Measurements from ENCODE around the gene ZNF469.
"Not testable (repeated sequence)": the region's sequence is repeated elsewhere in the genome, so short reads cannot be mapped to it uniquely, and the experiment has no call there.

ZNF469 gene

DNA sequence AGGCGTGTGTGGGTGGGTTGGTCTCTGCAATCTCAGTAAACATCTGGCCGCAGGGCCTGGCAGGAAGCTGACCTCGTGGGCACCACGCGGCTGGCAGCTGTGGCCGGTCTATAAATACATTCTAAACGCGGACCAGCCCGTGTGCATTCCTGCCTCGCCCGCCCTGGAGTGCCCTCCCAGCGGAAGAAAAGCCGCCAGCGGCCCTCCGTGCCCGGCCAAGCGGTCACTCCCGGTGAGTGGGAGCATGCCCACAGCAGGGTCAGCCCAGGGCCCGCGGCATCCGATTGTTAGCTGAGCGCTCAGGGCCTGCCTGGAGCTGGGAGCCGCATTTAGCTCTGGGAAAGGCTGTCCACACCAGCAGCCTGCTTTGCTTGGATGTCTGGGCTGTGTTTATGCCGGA lies 10.3 kb downstream of the ZNF469 start:
- no peak for DNase-seq

DNA sequence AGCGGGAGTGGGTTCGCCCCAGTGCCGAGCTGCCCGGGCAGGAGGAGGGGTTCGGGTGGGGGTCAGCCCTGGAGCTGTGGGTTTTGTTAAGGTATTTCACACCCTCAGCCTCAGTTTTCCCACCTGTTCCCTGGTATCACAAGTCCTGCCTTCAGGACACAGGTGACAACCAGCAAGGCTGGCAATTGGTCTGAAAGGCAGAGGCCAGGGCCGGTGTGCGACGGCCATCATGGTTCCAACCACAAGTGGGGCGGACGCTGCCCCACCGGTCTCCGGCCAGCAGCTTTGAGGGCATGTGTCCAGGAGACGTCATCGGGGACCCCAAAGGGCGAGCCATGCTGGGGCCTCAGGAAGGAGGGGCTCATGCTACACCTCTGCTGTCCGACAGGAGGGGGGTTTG lies 10.8 kb downstream of the ZNF469 start:
- no peak for DNase-seq

DNA sequence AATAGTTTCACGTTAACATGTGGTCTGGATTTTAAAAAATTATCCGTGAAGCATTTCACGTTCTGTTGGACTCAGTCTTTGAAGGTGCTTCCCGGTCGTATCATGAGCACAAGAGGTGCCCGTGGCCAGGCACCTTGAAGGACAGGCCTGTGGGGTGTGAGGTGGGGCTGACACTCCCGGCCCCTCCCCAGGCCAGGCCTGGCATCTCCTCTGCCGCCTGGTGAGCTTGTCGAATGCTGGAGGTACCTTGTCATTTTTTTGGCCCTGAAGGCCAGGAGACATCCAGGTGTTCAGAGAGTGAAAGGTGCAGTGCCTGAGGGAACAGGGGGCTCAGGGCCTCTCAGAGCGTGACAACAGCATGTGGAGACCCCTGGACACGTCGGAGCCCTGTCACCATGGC lies 11.7 kb downstream of the ZNF469 start:
- no peak for DNase-seq

DNA sequence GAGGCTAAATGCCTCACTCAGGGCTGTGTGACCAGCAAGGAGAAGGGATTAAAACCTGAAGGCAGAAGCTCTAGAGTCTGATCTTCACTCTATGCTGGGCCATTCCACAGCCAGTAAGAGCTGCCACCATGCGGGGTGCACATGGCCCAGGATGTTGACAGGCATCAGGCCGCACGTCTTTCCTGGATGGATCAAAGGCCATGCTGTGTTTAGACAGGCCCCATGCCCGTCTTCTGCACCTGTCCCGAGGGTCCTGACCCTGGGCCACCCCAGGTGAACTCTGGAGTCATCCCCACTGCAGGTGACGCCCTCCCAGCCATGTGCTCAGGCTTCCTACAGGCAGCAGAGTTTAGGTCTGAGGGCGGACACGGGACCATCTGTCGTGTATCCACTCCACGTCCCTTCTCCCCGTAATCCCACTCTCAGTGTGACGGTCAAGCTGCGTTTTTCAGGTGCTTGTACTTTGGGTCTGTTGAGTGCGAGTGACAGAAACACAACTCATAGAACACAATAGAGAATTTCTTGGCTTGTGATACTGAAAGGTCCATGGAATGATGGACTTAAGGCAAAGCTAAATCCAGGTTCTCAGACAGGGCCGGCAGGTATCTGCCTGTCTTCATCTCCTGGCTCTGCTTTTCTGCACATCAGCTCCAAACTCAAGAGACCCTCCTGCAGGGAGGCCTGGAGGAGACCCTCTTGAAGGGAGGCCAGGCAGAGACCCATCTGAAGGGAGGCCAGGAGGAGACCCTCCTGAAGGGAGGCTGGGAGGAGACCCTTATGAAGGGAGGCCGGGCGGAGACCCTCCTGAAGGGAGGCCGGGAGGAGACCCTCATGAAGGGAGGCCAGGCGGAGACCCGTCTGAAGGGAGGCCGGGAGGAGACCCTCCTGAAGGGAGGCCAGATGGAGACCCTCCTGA lies 13.2 kb downstream of the ZNF469 start:
- DNase-seq, result no peak

DNA sequence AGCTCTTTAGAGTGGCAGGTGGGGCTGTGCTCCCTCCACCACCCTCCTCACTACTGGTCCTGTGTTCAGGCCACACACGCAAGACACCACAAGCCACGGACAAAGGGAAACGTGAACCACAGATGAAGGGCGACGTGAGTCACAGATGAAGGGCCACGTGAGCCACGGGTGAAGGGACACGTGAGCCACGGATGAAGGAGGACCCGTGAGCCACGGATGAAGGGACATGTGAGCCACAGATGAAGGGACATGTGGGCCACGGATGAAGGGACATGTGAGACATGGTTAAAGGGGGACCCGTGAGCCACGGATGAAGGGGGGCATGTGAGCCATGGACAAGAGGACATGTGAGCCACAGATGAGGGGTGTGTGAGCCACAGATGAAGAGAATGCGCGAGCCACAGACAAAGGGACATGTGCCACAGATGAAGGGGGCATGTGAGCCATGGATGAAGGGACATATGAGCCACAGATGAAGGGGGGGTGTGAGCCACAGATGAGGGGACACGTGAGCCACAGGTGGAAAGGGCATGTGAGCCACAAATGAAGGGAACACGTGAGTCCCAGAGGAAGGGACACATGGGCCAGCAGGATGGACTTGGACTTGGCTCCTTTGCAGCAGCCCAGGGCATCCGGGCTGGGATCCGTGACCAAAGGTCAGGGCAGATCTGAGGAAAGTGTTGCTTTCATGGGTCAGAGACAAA lies 15.6 kb downstream of the ZNF469 start:
- DNase-seq, result no peak

DNA sequence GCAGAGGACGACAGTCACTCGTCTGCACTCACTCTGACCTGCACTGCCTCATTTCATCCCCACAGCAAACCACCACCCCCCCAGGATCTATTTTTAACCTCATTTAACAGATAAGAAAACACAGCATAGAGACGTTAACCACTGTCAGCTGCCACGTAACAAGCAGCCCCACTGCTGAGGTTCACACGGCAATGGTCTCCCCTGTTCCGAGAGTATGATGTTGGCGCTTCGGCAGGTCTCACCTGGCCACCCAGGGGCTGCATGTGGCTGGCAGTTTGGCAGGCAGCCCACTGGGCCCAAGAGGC lies 16.1 kb downstream of the ZNF469 start:
- DNase-seq, result no peak

DNA sequence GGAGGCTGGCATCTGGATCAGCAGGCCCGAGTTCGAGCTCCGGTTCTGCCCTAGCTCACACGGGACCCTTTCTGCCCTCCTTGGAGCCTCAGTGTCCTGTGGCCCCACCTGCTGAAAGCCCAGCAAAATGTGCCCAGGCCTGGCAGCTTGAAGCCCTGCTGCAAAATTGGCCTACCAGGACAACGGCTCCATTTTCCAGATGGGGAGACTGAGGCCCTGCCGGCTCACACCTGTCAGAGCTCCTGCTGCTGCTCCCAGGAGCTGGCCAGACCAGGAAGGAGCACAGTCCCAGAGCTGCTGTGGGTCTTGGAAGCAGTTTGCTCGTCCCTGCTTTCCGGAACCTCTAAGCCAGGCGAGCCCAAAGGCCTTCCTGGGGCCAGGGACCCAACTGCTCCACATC lies 17.4 kb downstream of the ZNF469 start:
- DNase-seq, result no peak

DNA sequence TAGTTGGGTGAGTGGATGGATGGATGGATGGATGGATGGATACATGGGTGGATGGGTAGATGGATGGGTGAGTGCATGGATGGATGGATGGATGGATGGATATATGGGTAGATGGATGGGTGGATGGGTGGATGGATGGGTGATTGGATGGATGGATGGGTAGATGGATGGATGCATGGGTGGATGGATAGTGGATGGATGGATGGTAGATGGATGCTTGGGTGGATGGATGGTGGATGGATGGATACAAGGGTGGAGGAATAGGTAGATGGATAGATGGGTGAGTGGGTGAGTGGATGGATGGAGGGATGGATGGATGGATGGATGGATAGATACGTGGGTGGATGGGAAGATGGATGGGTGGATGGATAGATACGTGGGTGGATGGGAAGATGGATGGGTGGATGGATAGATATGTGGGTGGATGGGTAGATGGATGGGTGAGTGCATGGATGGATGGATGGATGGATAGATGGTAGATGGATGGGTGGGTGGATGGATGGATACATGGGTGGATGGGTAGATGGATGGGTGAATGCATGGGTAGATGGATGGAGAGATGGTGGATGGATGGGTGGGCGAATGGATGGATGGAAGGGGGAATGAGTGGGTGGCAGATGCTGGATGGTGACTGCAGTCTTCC lies 19.0 kb downstream of the ZNF469 start:
- DNase-seq, result no peak

DNA sequence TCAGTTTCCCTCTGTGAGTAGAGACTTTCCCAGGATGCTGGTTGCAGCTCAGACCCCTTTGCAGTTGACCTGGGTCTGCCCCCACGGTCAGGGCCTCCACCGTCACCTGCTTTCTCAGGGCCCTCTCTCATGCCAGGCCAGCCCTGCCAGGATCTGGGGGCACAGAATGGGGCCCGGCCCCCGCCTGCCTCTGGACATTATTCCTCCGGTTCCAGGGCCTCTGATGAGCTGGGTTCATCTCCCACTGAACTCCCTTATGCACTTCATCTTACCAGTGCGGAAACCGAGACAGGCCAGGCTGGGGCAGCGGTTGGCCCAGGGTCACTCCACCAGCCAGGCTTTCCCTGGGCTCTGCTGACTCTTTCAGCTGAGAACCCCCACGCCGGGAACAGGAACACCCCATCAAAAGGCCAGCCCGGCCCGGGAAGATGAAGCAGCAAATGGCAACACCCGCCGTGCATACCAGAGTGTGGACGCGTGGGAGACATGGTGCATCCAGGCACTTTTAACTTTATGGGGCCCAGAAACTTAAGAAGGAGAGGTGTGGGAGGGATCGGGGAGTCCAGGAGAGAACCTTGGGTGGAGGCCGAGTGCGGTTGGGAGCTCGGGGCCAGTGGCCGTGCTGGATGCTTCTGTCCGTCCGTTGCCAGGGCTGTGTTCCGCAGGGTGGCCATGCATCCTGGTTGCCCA lies 19.9 kb downstream of the ZNF469 start:
- no peak for DNase-seq

DNA sequence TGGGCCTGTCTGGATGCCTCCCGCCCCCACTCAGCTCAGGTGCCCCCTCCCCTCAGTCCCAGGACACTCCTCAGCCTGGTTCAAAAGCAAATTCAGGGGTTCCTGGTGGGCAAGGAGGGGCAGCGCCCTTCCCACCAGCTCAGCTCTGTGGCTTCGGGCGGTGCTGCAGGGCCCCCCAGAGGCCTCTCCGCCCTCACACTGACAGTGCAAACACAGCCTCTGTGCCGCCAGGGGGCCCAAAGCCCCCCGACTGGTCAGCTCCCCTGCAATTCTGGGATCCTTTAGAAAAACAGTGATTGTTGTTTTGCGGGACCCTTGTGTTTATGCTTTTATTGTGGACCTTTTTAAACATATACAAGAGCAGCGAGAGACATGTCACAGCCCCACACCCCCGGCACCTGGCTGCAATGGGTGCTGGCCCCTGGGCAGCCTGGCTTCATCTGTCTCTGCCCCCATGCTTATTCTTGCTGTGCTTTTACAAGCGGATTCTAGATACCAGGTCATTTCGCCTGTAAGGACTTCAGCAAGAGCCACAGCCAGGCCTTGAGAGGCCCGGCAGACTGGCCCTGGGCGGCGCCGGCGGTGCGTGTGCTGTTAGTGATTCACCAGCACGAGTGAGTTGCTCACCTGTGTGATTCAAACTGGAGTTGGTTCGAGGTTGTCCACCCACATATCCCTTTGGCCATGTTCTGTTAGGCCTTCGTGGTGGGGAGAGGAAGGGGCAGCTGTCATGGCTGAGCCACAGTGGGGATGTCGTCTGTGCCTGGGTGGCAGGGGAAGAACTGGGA lies 21.2 kb downstream of the ZNF469 start:
- DNase-seq, result no peak

DNA sequence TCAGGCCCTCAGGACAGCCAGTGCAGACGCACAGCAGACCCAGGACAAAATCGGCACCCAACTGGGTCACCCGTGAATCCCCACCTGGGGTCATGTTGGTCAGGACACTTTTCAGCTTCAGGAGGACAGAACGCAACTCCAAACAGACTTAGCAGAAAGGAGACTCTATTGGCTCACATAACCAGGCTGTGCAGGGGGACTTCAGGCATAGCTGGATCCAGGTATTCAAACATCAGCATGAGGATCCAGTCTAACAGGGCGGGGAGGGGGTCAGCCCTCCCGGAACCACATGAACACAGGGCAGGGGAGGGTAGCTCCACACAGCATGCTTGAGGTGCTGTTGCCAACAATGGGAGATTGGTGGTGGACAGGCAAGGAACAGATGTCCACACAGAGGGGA lies 22.0 kb downstream of the ZNF469 start:
- no peak for DNase-seq

DNA sequence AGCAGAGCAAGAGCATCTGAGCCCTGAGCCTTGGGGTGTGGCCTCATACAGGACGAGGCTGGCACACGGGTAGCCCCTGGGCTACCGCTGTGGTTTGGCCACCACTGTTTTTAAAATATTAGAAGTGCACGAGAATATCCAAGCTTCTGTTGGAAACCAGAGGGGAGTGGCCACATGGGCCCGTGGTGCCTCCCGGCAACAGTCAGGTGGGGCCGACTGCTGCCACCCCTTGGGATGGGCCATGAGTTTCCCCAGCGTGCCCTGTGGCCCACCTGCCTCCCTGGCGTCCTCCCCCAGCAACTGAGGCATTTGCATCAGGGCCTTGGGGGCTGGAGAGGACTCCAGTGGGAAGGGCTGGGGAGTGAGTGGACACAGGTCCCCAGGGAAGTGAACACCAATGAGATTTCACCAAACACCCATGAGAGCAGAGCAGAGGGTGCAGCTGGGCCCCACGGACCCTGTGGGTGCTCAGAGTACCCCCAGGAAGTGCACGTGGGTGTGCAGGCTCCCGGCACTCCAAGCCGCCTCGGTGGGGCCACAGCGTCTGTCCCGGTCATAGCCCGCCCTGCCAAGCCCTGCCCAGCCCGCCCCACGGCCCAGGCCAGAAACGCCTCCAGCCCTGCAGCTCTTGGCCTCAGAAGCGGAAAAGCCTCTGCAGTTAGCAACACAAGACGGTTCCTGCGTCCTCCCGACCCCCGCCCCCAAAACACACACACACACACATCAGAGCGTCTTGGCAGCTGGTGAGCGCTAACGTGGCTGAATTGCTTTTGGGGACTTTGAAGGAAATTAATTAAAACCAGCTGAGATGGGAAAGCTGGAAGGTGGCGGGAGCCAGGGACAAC lies 22.7 kb downstream of the ZNF469 start:
- DNase-seq, result no peak

DNA sequence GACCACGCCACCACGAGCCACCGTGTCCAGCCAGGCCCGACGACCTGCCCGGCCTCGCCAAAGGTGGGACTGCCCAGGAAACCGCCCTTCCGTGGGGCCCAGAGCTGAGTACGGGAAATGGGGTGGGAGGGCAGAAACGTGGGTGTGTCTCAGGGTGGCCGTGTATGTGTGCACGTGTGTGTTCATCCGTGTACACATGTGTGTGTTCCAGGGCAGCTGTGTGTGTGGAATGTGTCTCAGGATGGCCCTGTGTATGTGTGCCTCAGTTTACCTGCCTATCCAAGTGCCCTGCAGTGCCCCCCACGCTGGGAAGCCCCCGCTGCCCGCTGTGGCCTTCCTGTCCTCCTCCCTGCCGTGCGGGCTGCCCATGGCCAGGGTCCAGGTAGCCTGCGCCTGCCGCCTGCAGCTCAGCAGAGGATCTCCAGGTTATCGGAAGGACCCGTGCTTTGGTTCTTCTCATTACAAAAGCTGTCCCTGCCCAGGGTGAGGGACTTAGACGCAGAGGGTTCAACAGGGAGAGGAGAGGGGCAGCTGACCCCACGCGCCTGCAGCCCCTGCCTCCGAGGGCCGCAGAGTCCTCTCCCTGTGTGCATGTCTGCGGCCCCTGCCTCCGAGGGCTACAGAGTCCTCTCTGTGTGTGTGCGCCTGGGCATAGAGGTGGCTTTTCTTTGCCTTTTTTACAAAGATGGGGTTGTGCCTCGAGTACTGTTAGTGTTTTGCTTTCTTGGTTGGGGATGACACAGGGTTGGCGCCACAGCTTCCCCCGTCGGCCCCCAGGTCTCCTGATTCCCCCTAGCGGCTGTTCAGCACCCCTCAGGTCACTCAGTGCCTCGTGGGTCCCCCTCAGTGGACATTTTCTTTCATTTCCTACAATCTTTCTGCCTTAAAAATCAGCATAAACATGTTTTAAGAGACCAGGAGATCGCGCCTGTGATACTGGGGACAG lies 23.6 kb downstream of the ZNF469 start:
- no peak for DNase-seq

DNA sequence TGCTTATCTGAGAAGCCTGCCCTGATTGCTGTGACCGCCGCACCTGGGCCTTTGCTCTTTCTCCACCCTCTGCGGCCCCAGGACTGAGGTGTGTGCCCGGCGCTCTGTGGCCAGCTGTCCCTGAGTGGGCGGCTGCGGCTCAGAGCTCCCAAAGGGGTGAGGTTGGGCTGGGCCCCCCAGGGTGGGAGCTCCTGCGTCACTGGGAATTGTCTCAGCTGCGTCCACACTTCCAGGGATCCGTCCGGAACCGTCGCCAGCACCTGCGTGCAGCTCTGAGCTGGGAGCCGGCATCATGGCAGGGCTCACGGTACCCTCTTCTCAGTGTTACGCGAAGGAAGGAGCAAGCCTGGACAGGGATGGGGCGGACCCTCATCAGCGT lies 24.3 kb downstream of the ZNF469 start:
- no peak for DNase-seq

DNA sequence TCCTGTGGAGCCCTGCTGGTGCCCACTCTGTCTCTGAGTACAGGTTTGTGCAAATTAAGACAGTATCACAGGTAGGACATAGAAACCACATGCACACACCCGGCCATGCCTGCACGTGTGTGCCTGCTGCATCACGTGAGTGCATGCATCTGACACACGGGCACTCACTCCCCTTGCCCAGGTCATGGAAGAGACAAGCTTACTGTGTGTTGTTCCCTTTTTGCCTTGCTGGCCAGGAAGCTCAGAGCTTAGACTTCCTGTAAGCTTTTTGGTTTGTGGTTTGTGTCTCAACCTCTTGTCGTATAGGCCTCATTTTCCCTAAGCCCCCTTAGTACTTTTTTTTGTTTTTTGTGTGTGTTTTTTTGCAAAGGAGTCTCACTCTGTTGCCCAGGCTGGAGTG lies 25.0 kb downstream of the ZNF469 start:
- no peak for DNase-seq

DNA sequence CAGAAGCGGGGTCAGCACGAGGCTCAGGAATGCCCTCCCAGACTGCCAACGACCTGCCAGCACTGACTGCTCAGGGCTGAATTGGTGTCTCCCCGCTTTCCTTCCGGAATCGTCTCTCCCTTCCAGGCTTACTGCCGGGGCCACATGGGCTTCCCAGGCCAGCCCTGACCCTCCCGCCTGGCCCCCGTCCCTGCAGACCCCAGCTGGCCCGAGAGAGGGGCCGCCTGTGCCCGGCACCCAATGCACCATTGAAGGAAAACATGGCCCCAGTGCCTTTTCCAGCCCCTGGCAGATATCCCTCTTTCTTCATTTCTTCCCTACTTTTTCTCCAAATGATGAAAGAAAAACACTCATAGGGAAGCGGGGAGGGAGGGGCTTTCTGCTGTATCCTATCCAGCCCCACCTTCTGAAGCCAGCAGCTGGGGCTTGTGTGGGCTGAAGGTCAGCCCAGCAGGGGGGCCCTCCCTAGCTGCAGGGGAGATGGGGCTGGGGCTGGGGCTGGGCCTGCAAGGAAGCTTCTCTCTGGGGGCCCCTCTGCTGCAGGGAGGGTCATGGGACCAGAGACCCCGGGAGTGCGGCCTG lies 25.9 kb downstream of the ZNF469 start:
- no peak for DNase-seq

DNA sequence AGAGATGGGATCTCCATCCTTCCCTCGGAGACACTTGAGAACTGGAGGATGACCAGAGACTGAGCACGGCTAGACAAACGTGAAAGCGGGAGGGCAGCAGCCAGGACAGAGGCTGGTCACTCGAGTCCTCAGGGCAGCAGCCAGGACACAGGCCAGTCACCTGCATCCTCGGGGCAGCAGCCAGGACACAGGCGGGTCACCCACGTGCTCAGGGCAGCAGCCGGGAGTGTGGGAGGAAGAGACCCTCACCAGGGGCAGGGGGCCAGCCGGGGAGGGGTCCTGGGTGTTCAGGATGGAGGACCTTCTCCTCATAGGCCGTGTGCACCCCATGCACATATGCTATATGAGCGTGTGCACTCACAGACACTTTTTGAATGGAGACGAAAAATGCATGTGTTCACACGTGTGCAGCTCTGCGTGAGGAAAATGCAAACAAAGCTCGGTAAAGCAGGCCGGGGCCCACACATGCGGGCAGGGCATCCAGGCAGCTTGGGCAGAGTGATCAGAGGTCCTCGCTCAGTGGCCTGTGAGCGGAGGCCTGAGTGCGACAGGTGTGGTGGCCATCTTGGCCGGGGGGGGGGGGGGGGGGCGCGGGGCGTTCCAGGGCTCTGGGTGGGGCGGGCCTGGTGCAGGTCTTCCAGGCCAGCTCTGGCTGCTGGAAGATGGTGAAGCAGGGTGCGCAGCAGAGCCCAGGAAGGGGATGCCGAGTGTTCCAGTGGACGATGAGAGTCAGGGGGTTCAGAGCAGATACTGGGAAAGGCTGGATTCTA lies 26.7 kb downstream of the ZNF469 start:
- DNase-seq, result no peak

DNA sequence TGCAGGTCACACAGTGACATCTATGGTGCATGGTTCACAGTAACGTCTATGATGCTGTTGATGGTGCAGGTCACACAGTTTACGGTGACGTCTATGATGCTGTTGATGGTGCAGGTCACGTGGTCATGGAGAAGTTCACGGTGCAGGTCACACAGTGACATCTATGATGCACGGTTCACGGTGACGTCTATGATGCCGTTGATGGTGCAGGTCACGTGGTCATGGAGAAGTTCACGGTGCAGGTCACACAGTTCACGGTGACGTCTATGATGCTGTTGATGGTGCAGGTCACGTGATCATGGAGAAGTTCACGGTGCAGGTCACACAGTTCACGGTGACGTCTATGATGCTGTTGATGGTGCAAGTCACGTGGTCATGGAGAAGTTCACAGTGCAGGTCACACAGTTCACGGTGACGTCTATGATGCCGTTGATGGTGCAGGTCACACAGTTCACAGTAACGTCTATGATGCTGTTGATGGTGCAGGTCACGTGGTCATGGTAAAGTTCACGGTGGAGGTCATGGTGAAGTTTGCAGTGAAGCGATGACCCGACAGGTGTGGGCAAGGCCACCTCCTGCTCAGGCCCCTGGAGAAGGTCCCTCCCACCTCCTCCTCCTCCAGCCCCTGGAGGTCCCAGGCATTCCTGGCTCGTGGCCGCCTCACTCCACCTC lies 27.7 kb downstream of the ZNF469 start:
- not testable (repeated sequence) for DNase-seq

Measured in cortex of kidney (tissue), 1 donor.